ENCODE data around the gene PRR15L. TPM values are rescaled to one million over a fixed set of nuclear protein-coding genes. Genes with fewer than 3 reads are reported as not detected.
"Not testable (repeated sequence)": the region's sequence is repeated elsewhere in the genome, so short reads cannot be mapped to it uniquely, and the experiment has no call there.

PRR15L gene
- total RNA-seq: not detected in 2 replicates

- Mint-ChIP-seq H3K27ac (no peak within 1 kb of the TSS), H3K27me3 (peaks cover 3% of the 10 kb centered on the region), H3K4me3 (no peak within 1 kb of the TSS), H3K36me3 (ENCODE audit: low read depth) (no peaks in the 10 kb centered on the region), H3K4me1 (no peaks in the 10 kb centered on the region), H3K9me3 (no peaks in the 10 kb centered on the region)
- intact Hi-C loops (cut with micrococcal nuclease): no loop called here
- no peak for DNase-seq
Measured at GRCh38 chr17:47957591-47958490, at the start of gene PRR15L. Gene PRR15L, minus strand, starts transcription at chr17:47957883. Its CDS starts 4,649 bp downstream, at chr17:47953234.

DNA sequence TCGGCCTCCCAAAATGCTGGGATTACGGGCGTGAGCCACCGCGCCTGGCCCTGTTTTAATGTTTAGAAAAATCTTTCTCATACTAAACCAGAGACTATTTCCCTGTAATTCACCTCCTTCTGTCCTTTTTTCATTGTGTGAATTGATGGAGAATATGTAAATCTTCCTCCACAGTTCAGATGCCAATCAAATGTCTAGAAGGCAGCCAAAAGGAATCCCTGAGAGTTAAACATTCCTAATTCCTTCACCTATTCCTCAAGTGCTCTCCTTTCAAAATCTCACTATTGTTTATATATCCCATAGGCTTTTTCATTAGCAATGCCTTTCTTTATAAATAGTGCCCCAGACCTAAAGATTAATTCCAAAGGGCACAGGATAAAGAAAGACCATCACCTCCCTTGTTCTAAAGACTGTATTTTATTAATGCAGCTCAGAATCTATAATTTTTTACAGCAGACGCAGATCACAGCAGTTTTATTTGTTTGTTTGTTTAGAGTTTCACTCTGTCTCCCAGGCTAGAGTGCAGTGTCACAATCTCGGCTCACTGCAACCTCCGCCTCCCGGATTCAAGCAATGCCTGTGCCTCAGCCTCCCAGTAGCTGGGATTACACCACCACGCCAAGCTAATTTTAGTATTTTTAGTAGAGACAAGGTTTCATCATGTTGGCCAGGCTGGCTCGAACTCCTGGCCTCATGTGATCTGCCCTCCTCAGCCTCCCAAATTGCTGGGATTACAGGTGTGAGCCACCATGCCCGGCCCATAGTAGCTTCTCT lies 49.4 kb upstream of the PRR15L start:
- Mint-ChIP-seq H3K27me3 (peaks cover 32% of the 10 kb centered on the region), H3K27ac (no peak overlapping the region), H3K36me3 (ENCODE audit: low read depth) (no peaks in the 10 kb centered on the region), H3K9me3 (no peaks in the 10 kb centered on the region), H3K4me1 (peaks cover 24% of the 10 kb centered on the region), H3K4me3 (no peak overlapping the region)
- intact Hi-C loops (cut with micrococcal nuclease): no loop called here
- no peak for DNase-seq

DNA sequence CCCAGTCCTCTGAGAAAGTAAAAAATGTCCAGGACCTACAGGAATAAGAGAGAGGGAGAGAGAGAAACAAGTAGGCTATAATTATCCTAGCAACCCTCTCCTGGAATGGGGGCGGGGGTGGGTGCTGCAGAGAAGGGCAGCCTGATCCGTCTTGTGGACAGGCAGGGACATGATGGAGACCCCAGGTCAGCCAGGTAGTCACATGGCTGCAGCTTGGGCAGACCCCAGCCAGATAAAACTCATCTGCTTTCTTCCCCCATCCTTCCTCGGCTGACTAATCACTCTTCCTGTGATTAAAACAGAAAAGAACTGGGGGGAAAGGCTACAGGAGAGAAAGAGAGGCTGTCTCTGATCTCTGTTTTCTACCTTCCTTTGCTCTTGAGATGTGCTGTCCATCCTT lies 47.3 kb upstream of the PRR15L start:
- intact Hi-C loops (cut with micrococcal nuclease): no loop called here
- Mint-ChIP-seq H3K27me3 (peaks cover 24% of the 10 kb centered on the region), H3K36me3 (ENCODE audit: low read depth) (no peaks in the 10 kb centered on the region), H3K27ac (no peak overlapping the region), H3K9me3 (no peaks in the 10 kb centered on the region), H3K4me1 (peaks cover 15% of the 10 kb centered on the region), H3K4me3 (no peak overlapping the region)
- no peak for DNase-seq

DNA sequence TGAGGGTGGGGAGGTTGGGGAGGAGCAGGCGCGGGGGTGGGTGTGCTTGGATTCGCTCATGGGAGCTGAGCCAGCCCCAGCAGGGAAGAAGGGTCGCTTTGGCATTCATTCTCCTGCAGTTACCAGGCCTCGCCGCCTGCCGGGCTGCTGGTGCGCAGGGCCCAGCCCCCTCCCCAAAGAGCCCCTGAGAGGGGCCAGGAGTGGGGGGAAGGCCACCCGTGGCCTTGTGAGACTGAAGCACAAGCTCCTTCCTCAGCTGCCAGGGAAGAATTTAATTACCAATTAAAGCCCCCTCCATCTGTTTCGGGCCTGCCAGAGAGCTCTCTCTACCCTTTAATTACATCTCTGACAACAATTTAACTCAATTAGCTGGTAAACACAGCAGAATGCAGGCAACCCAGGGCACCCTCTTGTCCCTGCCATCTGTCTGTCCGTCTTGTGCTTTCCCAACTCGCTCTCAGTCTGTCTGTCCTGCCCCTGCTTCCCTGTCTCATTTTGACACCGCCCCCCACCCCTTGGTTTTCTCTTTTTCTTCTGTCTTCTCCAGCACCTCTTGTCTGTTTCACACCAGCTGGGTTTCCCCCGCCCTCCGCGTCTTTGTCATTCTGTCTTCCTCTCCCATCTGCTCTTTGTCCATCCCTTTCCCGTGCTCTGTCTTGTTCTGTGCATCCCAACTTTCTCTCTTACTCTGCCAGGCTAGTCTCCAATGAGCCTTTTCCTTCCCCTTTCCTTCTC lies 45.9 kb upstream of the PRR15L start:
- H3K27me3 Mint-ChIP-seq: peaks cover 17% of the 10 kb centered on the region
- no peaks in the 10 kb centered on the region for H3K36me3 Mint-ChIP-seq (ENCODE audit: low read depth)
- no peak overlapping the region for H3K4me3 Mint-ChIP-seq
- H3K9me3 Mint-ChIP-seq: no peaks in the 10 kb centered on the region
- intact Hi-C loops (cut with micrococcal nuclease): no loop called here
- no peak overlapping the region for H3K27ac Mint-ChIP-seq
- H3K4me1 Mint-ChIP-seq: peaks cover 15% of the 10 kb centered on the region
- DNase-seq: no peak

- Mint-ChIP-seq H3K27ac (no peak overlapping the region), H3K4me1 (peaks cover 15% of the 10 kb centered on the region), H3K27me3 (peaks cover 15% of the 10 kb centered on the region), H3K36me3 (ENCODE audit: low read depth) (no peaks in the 10 kb centered on the region), H3K4me3 (no peak overlapping the region), H3K9me3 (no peaks in the 10 kb centered on the region)
- intact Hi-C loops (cut with micrococcal nuclease): no loop called here
- no peak for DNase-seq
Measured at GRCh38 chr17:48002916-48003416, 45.3 kb upstream of the PRR15L start.

DNA sequence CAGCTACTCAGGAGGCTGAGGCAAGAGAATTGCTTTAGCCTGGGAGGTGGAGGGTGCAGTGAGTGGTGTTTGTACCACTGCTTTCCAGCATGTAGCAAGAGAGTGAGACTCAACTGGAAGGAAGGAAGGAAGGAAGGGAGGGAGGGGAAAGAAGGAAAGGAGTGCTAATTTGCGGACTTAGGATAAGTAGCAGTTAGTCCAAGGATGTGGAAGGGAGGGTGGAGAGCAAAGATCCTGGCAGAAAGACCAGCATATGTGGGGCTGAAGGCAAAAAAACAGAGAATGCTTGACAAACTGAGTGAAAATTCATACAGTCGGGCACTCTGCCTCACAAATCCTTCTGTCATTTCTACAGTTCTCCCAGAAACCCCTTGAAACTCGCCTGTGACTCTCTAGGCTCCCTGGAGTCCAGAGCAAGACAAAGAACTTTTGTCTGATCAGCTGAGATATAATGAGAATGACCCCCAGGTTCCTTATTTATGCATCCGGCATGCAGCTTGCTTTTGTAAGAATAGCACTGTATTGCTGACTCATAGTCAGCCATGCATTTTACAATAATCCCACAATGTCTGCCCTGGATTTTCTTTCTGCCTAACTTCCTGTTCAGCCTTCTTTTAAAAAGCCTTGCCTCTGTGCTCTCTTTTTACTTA lies 44.7 kb upstream of the PRR15L start:
- Mint-ChIP-seq H3K36me3 (ENCODE audit: low read depth) (no peaks in the 10 kb centered on the region), H3K27ac (no peak overlapping the region), H3K4me3 (no peak overlapping the region), H3K9me3 (no peaks in the 10 kb centered on the region), H3K4me1 (peaks cover 15% of the 10 kb centered on the region), H3K27me3 (peaks cover 18% of the 10 kb centered on the region)
- no peak for DNase-seq
- intact Hi-C loops (cut with micrococcal nuclease): no loop called here

- H3K36me3 Mint-ChIP-seq (ENCODE audit: low read depth); intact Hi-C loops (cut with micrococcal nuclease); H3K27ac Mint-ChIP-seq; H3K4me3 Mint-ChIP-seq; DNase-seq; H3K9me3 Mint-ChIP-seq: not testable (repeated sequence)
- Mint-ChIP-seq H3K4me1 (peaks cover 15% of the 10 kb centered on the region), H3K27me3 (peaks cover 13% of the 10 kb centered on the region)
Measured at GRCh38 chr17:48001657-48002056, 44.0 kb upstream of the PRR15L start.

- intact Hi-C loops (cut with micrococcal nuclease): no loop called here
- Mint-ChIP-seq H3K9me3 (no peaks in the 10 kb centered on the region), H3K4me3 (no peak overlapping the region), H3K36me3 (ENCODE audit: low read depth) (no peaks in the 10 kb centered on the region), H3K4me1 (peaks cover 15% of the 10 kb centered on the region), H3K27me3 (peaks cover 11% of the 10 kb centered on the region), H3K27ac (no peak overlapping the region)
- no peak for DNase-seq
Measured at GRCh38 chr17:48001197-48001596, 43.5 kb upstream of the PRR15L start.

DNA sequence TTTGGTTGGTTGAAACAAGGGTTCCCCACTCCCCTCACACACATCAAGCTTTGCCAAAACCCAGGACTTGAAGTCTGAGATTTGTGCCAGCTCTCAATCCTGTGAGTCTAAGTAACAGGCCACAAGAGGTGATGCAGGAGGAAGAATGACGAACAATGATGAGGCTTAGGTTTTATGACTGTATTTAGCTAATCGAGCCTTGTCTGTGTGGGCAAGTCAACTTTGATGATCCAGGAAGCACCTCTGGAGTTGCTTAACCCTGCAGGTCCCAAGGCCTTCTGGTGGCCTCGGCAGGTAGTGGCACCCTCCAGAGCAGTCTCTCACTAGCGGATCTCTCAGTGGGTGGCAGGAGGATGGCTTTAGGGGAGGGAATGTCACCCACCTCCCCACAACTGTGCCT lies 41.9 kb upstream of the PRR15L start:
- no peak for DNase-seq
- Mint-ChIP-seq H3K9me3 (no peaks in the 10 kb centered on the region), H3K36me3 (ENCODE audit: low read depth) (no peaks in the 10 kb centered on the region), H3K4me3 (no peak overlapping the region), H3K27me3 (peaks cover 7% of the 10 kb centered on the region), H3K27ac (no peak overlapping the region), H3K4me1 (peaks cover 13% of the 10 kb centered on the region)
- intact Hi-C loops (cut with micrococcal nuclease): no loop called here

DNA sequence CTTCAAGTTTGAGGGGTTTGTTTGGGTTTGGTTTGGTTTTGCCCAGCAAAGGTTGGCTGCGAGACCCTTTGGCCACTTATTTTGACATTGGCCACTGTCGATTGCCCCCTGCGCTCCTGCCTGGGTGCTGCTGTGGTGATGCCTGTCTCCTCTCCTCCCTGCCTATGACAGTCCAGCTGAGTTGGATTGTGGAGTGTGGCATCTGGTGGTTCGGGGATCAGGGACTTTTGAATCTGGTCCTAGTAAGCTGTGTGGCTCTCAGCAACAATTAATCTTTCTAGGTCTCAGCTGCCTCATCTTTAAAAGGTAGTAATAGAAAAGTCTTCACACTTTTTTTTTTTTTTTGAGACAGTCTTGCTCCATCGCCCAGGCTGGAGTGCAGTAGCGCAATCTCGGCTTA lies 40.4 kb upstream of the PRR15L start:
- no peak for DNase-seq
- no peak overlapping the region for H3K4me3 Mint-ChIP-seq
- H3K27ac Mint-ChIP-seq: no peak overlapping the region
- no peaks in the 10 kb centered on the region for H3K36me3 Mint-ChIP-seq (ENCODE audit: low read depth)
- H3K27me3 Mint-ChIP-seq: peaks cover 11% of the 10 kb centered on the region
- peaks cover 10% of the 10 kb centered on the region for H3K4me1 Mint-ChIP-seq
- no peaks in the 10 kb centered on the region for H3K9me3 Mint-ChIP-seq
- intact Hi-C loops (cut with micrococcal nuclease): no loop called here

GRCh38 chr17:47997586-47997985 lies 39.9 kb upstream of the PRR15L start:
- Mint-ChIP-seq H3K4me1 (peaks cover 5% of the 10 kb centered on the region), H3K36me3 (ENCODE audit: low read depth) (no peaks in the 10 kb centered on the region), H3K27ac (no peak overlapping the region), H3K27me3 (peaks cover 11% of the 10 kb centered on the region), H3K4me3 (no peak overlapping the region), H3K9me3 (no peaks in the 10 kb centered on the region)
- no peak for DNase-seq
- intact Hi-C loops (cut with micrococcal nuclease): no loop called here

DNA sequence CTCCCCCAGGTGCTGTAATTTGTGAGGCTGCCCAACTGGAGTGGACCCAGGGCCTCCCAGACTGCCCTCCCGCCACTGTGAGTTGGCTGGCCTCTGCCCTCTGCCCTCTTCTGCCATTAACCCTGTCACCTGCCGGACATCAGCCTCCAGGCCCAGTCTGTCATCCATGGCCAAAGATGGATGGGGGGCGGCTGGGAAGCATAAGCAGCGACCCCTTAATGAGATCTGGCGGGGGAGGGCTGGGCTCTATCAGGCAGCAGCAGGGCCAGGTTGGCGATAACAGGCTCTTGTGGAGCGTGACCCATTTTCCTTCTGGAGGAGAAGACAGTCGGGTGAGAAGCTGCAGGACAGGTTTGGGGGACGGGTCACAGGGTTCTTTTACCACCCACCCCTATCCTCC lies 38.5 kb upstream of the PRR15L start:
- no peak for DNase-seq
- Mint-ChIP-seq H3K9me3 (no peaks in the 10 kb centered on the region), H3K4me1 (no peaks in the 10 kb centered on the region), H3K4me3 (no peak overlapping the region), H3K36me3 (ENCODE audit: low read depth) (no peaks in the 10 kb centered on the region), H3K27me3 (peaks cover 11% of the 10 kb centered on the region), H3K27ac (no peak overlapping the region)
- intact Hi-C loops (cut with micrococcal nuclease): no loop called here

DNA sequence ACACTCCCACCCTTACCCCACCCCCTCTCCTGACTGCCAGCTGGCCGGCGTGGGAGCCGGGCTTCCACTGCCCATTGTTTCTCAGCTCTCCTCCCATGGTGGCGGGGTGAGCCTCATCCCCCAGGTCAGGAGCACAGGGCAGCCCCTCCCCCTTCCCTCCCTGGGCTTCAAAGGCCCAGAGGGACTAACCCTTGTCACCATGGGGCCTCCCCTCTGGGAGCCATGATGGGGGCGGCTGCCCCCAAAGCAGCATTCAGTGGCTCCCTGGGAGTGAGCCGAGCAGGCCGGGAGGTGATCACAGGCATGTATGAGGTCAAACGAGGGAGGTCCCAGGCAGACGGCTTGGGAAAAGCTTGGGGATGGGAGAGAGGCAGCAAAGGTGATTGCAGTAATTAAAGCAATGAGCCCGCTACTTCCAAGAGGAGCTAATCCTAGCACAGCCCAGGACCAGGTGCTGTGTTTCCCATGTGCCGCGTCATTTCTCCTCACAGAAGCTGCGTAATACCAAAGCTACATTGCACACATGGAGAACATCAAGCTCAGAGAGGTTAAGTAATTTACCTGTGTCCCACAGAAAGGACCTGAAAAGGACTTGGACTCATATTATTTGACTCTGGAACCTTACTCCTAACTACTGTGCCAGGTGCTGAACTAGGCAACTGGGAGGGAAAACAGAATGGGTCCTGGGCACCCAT lies 37.7 kb upstream of the PRR15L start:
- Mint-ChIP-seq H3K4me3 (no peak overlapping the region), H3K27me3 (peaks cover 11% of the 10 kb centered on the region), H3K9me3 (no peaks in the 10 kb centered on the region), H3K4me1 (no peaks in the 10 kb centered on the region), H3K27ac (no peak overlapping the region), H3K36me3 (ENCODE audit: low read depth) (no peaks in the 10 kb centered on the region)
- intact Hi-C loops (cut with micrococcal nuclease): no loop called here
- no peak for DNase-seq

Data from activated CD4-positive, alpha-beta T cell treated with anti-CD3 and anti-CD28 coated beads, Interleukin-2, amount 10 ng/mL, durations not matched to agents 24 days and 14 days (primary cell).